Esophagus muscularis mucosa (tissue), 4 donors: Measurements from ENCODE around the gene HAAO.

ENCODE experiments used
- EP300 ChIP-seq: sonication (generic); formaldehyde crosslinking; IDR thresholded peaks from one replicate; pipeline ENCODE4 v1.6.1; 2017; ENCODE audit warnings: antibody characterized with exemption
- POLR2A ChIP-seq: fragments of 450-650 bp; IDR thresholded peaks from one replicate; pipeline ENCODE4 v1.6.1; 2017; ENCODE audit warnings: antibody characterized with exemption, moderate library complexity, mild to moderate bottlenecking, low read depth
- POLR2AphosphoS5 ChIP-seq, 2 donors: sonication (generic); formaldehyde crosslinking; IDR thresholded peaks; one replicate each; pipeline ENCODE4 v1.6.1; 2017; ENCODE audit warnings: antibody characterized with exemption in 2 of 2
- TF ChIP-seq, protein P1 (sequence below), 3 experiments: fragments of 200-600 bp in 2 of 3; fragments of 450-650 bp in 1 of 3; sonication (generic) in 2 of 3; IDR thresholded peaks; one replicate each; pipeline ENCODE4 v1.5.1; 2017 to 2019; ENCODE audit warnings: antibody characterized with exemption in 3 of 3, mild to moderate bottlenecking in 2 of 3, moderate library complexity in 1 of 3

DNA sequence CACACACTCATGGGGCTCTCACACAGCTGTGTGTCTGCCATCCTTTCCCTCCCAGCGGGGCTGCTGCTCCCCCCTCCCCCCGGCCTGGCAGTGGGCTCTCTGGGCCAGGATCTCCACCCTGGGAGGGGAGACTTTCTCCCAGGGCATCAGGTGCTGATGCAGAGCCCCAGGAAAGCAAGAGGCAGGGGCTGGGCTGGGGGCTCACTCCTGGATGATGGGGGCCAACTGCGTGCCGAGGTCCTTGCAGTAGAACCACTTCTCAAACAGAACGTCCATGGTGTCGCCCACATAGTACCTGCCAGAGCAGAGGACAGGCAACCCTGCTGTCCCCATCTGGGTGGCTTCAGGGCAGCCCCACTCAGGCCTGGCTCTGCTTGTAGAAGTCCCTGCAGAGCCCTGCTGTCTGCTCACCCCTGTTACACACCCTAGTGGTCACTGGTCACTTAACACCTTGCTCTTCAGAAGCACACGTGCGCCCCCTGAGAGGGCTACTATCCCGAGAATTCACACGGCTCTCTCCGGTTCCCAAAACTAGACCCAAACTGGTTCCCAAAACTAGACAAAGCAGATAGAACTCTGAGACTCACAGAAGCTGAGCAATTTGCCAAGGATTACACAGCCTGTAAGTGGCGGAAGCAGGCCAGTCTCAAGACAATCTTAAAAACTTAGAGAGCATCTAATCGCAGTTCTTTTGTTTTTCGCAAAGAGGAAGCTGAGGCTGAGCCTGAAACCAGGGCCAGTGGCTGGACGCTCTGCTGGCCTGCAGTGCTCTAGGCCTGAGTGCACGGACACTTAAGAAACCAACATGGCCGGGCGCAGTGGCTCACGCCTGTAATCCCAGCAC, 21.9 kb downstream of the HAAO start:
- TF ChIP-seq, protein P1, sequence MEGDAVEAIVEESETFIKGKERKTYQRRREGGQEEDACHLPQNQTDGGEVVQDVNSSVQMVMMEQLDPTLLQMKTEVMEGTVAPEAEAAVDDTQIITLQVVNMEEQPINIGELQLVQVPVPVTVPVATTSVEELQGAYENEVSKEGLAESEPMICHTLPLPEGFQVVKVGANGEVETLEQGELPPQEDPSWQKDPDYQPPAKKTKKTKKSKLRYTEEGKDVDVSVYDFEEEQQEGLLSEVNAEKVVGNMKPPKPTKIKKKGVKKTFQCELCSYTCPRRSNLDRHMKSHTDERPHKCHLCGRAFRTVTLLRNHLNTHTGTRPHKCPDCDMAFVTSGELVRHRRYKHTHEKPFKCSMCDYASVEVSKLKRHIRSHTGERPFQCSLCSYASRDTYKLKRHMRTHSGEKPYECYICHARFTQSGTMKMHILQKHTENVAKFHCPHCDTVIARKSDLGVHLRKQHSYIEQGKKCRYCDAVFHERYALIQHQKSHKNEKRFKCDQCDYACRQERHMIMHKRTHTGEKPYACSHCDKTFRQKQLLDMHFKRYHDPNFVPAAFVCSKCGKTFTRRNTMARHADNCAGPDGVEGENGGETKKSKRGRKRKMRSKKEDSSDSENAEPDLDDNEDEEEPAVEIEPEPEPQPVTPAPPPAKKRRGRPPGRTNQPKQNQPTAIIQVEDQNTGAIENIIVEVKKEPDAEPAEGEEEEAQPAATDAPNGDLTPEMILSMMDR (IDR thresholded peaks at IDR 0.05) = peak in 1 of 3 experiments; percentile 34
- TF ChIP-seq EP300 = no peak
- TF ChIP-seq POLR2A = no peak
- no peak for TF ChIP-seq POLR2AphosphoS5 (IDR thresholded peaks at IDR 0.05)
